Ovary (tissue), 9 donors: Measurements from ENCODE around the gene ENSA. TPM values are rescaled to one million over a fixed set of nuclear protein-coding genes. Genes with fewer than 3 reads are reported as not detected.
A peak's percentile ranks its signal among the peaks of the same experiment; 100 is the strongest.
"Not testable (repeated sequence)": the region's sequence is repeated elsewhere in the genome, so short reads cannot be mapped to it uniquely, and the experiment has no call there.

Experiments
- DNase-seq, 5 donors: peaks; one replicate each; pipeline ENCODE4 v3.0.0-alpha.2; 2019 to 2020
- H3K27ac ChIP-seq, 2 donors: fragments of 200-600 bp; one replicate each; pipeline versions ENCODE4 v1.5.1 to v1.8.0; 2019 to 2022
- H3K27me3 ChIP-seq: fragments of 200-600 bp; one replicate; pipeline ENCODE4 v1.8.0; 2022
- H3K36me3 ChIP-seq: fragments of 200-600 bp; sonication (generic); one replicate; pipeline ENCODE4 v1.5.1; 2019
- H3K4me1 ChIP-seq: one replicate; pipeline ENCODE4 v1.8.1; 2013; ENCODE audit warnings: mild to moderate bottlenecking, moderate library complexity; ENCODE audit not compliant: insufficient read depth
- H3K4me3 ChIP-seq: fragments of 200-600 bp; sonication (generic); one replicate; pipeline ENCODE4 v1.5.1; 2017
- H3K9me3 ChIP-seq, 2 donors: fragments of 200-600 bp in 1 of 2; sonication (generic) in 1 of 2; one replicate each; pipeline versions ENCODE4 v1.5.1 to v1.8.1; 2013 to 2019; ENCODE audit warnings: mild to moderate bottlenecking in 1 of 2, moderate library complexity in 1 of 2
- EP300 ChIP-seq: sonication (generic); formaldehyde crosslinking; IDR thresholded peaks from one replicate; pipeline ENCODE4 v1.6.1; 2017; ENCODE audit warnings: antibody characterized with exemption
- POLR2A ChIP-seq: fragments of 450-650 bp; IDR thresholded peaks from one replicate; pipeline ENCODE4 v1.6.1; 2017; ENCODE audit warnings: antibody characterized with exemption, mild to moderate bottlenecking, moderate library complexity
- WGBS, 3 donors: extraction: QIAGEN DNeasy Blood & Tissue Kit in 1 of 3; methylation state at CpG; one replicate each; pipeline versions ENCODE4 v1.1.5 to v1.1.7; 2013 to 2017; 5-methylcytosine and 5-hydroxymethylcytosine counted together
- intact Hi-C, 4 donors: fragments of 100-400 bp; cut with DNase I; formaldehyde crosslinking; loops; one replicate each; pipeline versions ENCODE4 v1.11.0 to v1.15.1; 2022 to 2023
- polyA plus RNA-seq, 2 donors: library from polyadenylated mRNA; stranded (reverse); fragments of 200-250 nt in 1 of 2; fragments of 350-450 nt in 1 of 2; fragmentation: Illumina TruSeq in 1 of 2; extraction: RNeasy Lipid Tissue Mini Kit (QIAGEN cat#74804) in 1 of 2; gene quantifications; one replicate each; pipeline ENCODE4 v1.2.3, GENCODE V29; 2013 to 2014
- total RNA-seq, 7 donors: library from RNA; depleted of rRNA in 2 of 7; stranded (reverse); fragments of >200 nt in 2 of 7; fragmentation: NEBNext Ultra II Directional in 3 of 7; extraction: Animal tissue kit (Norgen Biotek cat#: 25700) in 3 of 7; gene quantifications; one replicate each; pipeline versions ENCODE4 v1.1.0 to v1.2.4, GENCODE V29; 2016 to 2023
- TF ChIP-seq, protein P1 (sequence below), 3 donors: fragments of 450-650 bp in 2 of 3; fragments of 200-600 bp in 1 of 3; IDR thresholded peaks; one replicate each; pipeline versions ENCODE4 v1.5.1 to v1.8.0; 2016 to 2022; ENCODE audit warnings: antibody characterized with exemption in 3 of 3, mild to moderate bottlenecking in 1 of 3
- donor health status: DM: no; HTN: no; CAD: no; lungs with moderate emphysema.
- donor health status: DM: no; HTN: no; CAD: no.
- donor health status: Bipolar disorder and iron deficiency.
- donor health status: DM: yes; HTN: yes; CAD: no.
- donor health status: DM: no; HTN: no; CAD: no.
- donor health status: DM: yes; HTN: yes; CAD: no.

Gene ENSA
- total and polyA plus RNA-seq, 9 donors, result 111 to 196 (median 152) TPM

DNA sequence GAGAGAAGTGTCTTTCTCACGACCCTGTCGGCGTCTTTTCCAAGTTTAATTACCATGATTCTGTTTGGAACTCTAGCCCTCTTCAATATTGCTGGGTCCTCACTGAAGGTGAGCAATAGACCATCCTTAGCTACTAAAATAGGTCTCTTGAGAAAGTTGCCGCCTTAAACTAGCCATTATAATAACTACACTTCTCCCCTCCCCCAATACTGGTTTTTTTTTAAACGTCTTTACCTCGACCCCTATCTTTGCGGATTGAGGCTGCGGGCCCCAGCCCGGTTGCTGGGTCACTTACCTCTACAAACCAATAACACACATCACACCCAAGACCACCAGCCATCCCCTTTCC is 672 bp downstream of the ENSA start:
- intact Hi-C loops, result loop anchor here in 3 of 4 donors (1.0 to 10.0 kb wide), 4 partner anchors 49 to 344 kb away; partner anchors contain the start of genes CERS2 (in 1 of the 3) and MCL1 (in 1 of the 3)
- WGBS, 3 donors, result 1 to 3% (median 2%) methylated on average over 9 of the region's 9 CpGs
- Histone ChIP-seq H3K36me3 (no peaks in the 10 kb centered on the region), H3K27me3 (no peaks in the 10 kb centered on the region), H3K4me1 (peaks cover 9% of the 10 kb centered on the region), H3K9me3 (no peaks in the 10 kb centered on the region), H3K4me3 (peak overlapping the region; percentile 81), H3K27ac (peak overlapping the region; percentile 80 to 99)
- no peak for TF ChIP-seq EP300
- TF ChIP-seq POLR2A, result no peak
- TF ChIP-seq, protein P1, sequence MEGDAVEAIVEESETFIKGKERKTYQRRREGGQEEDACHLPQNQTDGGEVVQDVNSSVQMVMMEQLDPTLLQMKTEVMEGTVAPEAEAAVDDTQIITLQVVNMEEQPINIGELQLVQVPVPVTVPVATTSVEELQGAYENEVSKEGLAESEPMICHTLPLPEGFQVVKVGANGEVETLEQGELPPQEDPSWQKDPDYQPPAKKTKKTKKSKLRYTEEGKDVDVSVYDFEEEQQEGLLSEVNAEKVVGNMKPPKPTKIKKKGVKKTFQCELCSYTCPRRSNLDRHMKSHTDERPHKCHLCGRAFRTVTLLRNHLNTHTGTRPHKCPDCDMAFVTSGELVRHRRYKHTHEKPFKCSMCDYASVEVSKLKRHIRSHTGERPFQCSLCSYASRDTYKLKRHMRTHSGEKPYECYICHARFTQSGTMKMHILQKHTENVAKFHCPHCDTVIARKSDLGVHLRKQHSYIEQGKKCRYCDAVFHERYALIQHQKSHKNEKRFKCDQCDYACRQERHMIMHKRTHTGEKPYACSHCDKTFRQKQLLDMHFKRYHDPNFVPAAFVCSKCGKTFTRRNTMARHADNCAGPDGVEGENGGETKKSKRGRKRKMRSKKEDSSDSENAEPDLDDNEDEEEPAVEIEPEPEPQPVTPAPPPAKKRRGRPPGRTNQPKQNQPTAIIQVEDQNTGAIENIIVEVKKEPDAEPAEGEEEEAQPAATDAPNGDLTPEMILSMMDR (IDR thresholded peaks at IDR 0.05), result no peak
- no peak for DNase-seq

DNA sequence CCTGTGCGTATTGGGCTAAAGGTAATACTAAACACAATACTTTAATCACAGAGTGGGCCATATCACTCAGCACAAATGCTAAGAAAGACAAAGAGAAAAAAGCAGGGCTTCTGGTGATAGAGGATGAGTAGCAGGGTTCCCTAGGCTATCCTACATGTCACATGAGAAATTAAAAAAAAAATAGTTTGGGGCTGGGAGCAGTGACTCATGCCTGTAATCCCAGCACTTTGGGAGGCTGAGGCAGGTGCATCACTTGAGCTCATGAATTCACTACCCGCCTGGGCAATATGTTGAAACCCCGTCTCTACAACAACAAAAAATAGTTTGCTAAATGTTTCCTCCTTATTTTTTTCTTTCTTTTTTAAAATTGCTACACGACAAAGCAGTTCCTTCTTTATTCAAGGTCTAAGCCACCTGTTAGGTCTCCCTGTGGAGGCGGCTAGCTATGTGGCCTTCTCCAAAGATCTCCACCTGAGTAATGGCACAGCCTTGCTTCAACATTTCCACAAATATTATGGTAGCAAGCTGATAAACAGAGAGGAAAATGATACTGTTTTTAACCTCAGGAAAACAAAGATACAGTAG is 1.5 kb downstream of the ENSA start:
- H3K27me3 ChIP-seq, result no peaks in the 10 kb centered on the region
- peaks cover 12% of the 10 kb centered on the region for H3K4me1 ChIP-seq
- peak overlapping the region; percentile 81 for H3K4me3 ChIP-seq
- DNase-seq, result no peak
- no peak for TF ChIP-seq POLR2A
- H3K9me3 ChIP-seq, result no peaks in the 10 kb centered on the region
- 79 to 80% (median 80%) methylated on average over 5 of the region's 5 CpGs for WGBS, 3 donors
- intact Hi-C loops, result loop anchor here in 3 of 4 donors (5.0 to 10.0 kb wide), 3 partner anchors 66 to 344 kb away; partner anchors contain the start of gene CERS2 (in 1 of the 3)
- H3K36me3 ChIP-seq, result no peaks in the 10 kb centered on the region
- no peak overlapping the region for H3K27ac ChIP-seq

DNA sequence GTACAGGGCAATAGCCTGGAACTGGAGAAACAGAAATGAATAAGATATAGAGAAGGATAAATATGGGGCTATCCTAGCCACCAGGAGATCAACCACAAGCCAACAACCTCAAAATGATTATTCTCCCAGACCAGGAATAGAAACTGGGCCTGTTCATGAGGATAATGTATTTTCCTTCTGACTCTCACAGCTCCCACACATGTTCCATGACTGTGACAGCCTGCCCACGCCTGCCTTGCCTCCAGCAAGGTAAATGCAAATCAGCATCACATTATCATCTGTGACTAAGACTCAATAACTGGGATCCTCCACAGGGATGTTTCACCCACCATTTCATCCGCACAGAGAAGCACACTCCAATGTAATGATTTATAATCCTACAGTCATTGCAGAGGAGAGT is 3.3 kb downstream of the ENSA start:
- DNase-seq, result no peak
- no peak overlapping the region for H3K27ac ChIP-seq
- no peaks in the 10 kb centered on the region for H3K36me3 ChIP-seq
- peaks cover 17% of the 10 kb centered on the region for H3K4me1 ChIP-seq
- H3K27me3 ChIP-seq, result no peaks in the 10 kb centered on the region
- H3K4me3 ChIP-seq, result no peak overlapping the region
- no peaks in the 10 kb centered on the region for H3K9me3 ChIP-seq
- 83 to 91% (median 84%) methylated on average over 2 of the region's 2 CpGs for WGBS, 3 donors
- TF ChIP-seq, protein P1 (IDR thresholded peaks at IDR 0.05), result no peak
- TF ChIP-seq EP300 (no peak), POLR2A (no peak)
- intact Hi-C loops, result loop anchor here in 3 of 4 donors (5.0 to 10.0 kb wide), 3 partner anchors 64 to 346 kb away; partner anchors contain the start of gene CERS2 (in 1 of the 3)

DNA sequence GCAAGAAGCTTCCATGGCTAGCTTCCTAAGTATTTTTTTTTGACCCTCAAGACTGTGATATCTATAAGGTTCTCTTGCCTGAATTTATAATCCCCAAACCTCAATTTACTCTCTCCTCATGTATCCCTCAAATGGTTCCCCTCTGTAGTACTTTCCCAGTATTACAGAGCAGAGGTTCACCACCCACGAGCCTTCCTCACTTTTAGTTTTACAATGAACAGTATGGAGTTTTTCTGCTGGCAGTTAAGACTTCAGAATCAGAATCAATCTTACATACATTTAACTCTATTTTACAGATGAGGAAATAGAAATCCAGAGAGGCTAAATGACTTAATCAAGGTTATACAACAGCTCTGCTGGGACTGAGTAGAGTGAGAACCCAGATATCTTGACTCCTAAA is 4.9 kb downstream of the ENSA start:
- H3K9me3 ChIP-seq, H3K4me3 ChIP-seq, H3K27ac ChIP-seq, H3K27me3 ChIP-seq, H3K36me3 ChIP-seq, DNase-seq: not testable (repeated sequence)
- peaks cover 11% of the 10 kb centered on the region for H3K4me1 ChIP-seq
- 89 to 92% (median 90%) methylated on average over 1 of the region's 1 CpG for WGBS, 3 donors
- intact Hi-C loops, result loop anchor here in 3 of 4 donors (5.0 to 10.0 kb wide), 2 partner anchors 62 to 70 kb away; no protein-coding TSS in a partner anchor

DNA sequence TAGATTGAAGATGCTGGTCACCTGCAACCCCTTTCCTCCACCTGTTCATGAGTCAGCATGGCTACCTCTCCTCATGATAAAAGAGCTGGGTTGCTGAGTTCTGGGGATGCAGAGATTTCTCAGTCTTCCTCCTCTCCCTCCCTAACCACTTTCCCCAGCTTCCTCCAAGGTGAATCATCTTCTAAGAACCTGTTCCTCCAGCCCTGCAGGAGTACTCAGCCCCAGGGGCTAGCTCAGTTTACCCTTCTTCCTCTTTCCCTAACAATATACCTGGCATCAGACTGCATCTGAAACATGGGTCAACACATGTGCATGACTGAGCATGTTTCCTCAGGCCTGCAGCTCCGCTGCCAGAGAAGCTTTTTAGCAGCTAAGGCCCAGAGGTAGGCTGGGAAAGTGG is 5.3 kb downstream of the ENSA start:
- peaks cover 11% of the 10 kb centered on the region for H3K4me1 ChIP-seq
- H3K9me3 ChIP-seq, DNase-seq, H3K4me3 ChIP-seq, H3K27ac ChIP-seq, H3K36me3 ChIP-seq, H3K27me3 ChIP-seq: not testable (repeated sequence)
- intact Hi-C loops, result loop anchor here in 3 of 4 donors (5.0 to 10.0 kb wide), 2 partner anchors 62 to 69 kb away; no protein-coding TSS in a partner anchor
- 93 to 100% (median 100%) methylated on average over 1 of the region's 1 CpG for WGBS, 3 donors

DNA sequence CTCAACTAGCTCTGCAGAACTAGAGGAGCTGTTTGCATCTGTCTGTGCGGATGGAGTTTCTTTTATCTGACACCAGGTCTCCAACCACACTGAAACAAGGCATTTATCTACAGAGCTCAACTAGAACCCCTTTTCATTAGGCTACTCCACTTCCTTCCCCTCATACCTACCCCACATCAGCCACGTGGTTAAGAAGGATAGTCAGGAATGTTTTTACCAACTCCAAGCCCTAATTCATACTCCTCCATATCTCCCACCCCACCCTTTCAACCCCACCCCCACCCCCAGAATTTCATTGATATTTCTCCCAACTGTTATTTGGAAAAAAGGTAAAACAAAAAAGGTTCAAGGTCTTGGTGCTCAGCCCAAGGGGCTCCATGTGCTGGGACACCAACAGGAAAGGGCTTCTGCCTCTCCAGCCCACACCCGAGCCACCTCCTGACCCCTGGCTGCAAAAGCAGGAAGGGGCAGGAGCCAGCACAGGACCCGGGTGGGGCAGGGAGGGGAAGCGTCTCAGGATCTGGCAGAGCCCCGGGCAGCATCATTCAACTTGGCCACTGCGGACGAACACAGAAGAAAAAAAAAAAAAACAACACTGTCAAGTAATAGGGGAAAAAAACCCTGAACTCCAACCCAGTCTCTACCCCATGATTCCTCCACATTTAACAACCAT is 7.0 kb downstream of the ENSA start:
- H3K9me3 ChIP-seq, result no peaks in the 10 kb centered on the region
- no peak overlapping the region for H3K4me3 ChIP-seq
- peaks cover 10% of the 10 kb centered on the region for H3K4me1 ChIP-seq
- peak overlapping the region in 1 of 2 donors; percentile 39 for H3K27ac ChIP-seq
- TF ChIP-seq EP300, result no peak
- no peak for TF ChIP-seq POLR2A
- TF ChIP-seq, protein P1 (IDR thresholded peaks at IDR 0.05), result no peak
- H3K27me3 ChIP-seq, result no peaks in the 10 kb centered on the region
- DNase-seq, result peak; percentile 58 to 76 (median 68)
- 5 to 11% (median 7%) methylated on average over 8 of the region's 8 CpGs for WGBS, 3 donors
- no peaks in the 10 kb centered on the region for H3K36me3 ChIP-seq
- intact Hi-C loops, result loop anchor here in 3 of 4 donors (5.0 to 10.0 kb wide), 2 partner anchors 60 to 68 kb away; no protein-coding TSS in a partner anchor
